RWPE1 (cell line): ENCODE data around the gene TLK1.

Experiments used
- CTCF ChIA-PET: fragments of 350-600 bp; sonication (Branson Sonifier 250); formaldehyde crosslinking; extraction: SDS; loops from one replicate; lab custom pipeline; 2021; lab: Yijun Ruan, JAX
- POLR2A ChIA-PET: fragments of 400-600 bp; formaldehyde crosslinking; extraction: SDS; loops from one replicate; lab custom pipeline; 2020; ENCODE audit warnings: antibody characterized with exemption; ENCODE audit not compliant: low non-redundant PET; lab: Yijun Ruan, JAX
- DNase-seq: peaks from one replicate; pipeline ENCODE4 v3.0.0; 2012; ENCODE audit warnings: low spot score
- H3K27ac ChIP-seq: fragments of 450-650 bp; 2 replicates; pipeline ENCODE4 v1.5.1; 2017
- CTCF ChIP-seq: fragments of 450-650 bp; conservative IDR thresholded peaks from 2 replicates; pipeline ENCODE4 v1.5.1; 2017; ENCODE audit warnings: low read depth, mild to moderate bottlenecking

TLK1 gene

GRCh38 chr2:171069286-171069956, 91.3 kb downstream of the TLK1 start:
- no peak for DNase-seq
- no peak for TF ChIP-seq CTCF
- H3K27ac ChIP-seq, result no peak overlapping the region
- ChIA-PET CTCF (no interaction called here), POLR2A (no interaction called here)

DNA sequence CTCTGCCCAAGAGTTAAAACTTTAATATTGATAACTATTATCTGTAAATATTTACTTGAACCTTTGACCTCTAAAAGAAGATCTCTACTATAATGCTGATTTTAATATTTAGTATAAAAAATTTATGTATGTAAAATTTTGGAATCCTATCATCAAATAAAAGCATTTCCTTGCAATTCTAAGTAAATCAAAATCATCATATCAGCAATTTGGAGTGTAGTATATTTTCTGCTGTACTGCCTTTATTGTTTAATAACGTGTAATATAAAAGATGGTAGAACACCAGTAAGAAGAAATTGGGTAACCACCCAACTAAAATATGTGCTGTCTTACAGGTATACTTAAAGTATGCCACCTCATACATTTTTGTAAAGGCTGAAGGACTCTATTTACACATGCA, 94.6 kb downstream of the TLK1 start:
- ChIA-PET CTCF (interaction anchor here (0.6 kb wide), 1 partner anchor 9 kb away, joined by 6 read pairs; no protein-coding TSS in a partner anchor), POLR2A (no interaction called here)
- no peak for DNase-seq
- H3K27ac ChIP-seq, result no peak overlapping the region
- TF ChIP-seq CTCF, result no peak

DNA sequence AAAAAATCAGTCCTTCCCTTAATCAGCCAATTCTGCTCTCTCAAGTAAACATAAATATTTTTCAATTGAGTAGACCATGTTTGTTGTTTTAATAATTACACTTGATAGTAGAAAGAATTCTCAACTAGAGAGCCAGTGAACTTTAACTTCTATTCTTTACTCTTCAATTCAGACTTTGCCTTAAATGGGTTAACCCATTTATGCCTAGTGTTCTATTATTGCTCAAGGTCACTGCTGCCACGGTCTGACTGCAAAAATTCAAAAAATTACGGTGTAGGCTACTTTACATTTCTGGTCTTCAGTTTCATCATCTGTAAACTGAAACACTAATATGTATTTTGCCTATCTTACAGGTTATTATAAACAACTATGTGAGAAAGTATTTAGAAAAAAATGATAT, 103.1 kb downstream of the TLK1 start:
- TF ChIP-seq CTCF, result no peak
- CTCF ChIA-PET, result no interaction called here

DNA sequence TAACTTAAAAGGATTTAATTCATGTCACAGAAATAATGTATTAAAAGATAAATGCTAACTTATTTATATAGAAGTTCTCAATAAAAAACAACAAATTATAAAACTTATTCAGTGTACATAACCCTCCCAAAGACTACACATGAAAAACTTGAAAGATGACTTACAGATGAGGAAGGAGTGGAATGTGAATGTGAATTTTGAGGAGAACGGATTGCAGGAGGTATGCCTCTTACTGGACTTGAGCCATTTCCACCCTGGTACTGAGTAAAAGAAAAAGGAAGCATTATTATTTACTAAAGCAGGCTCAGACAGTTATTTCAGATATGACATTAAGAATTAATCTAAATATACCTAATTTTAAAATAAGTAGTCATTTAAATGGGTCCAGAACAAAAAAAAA, 104.4 kb downstream of the TLK1 start:
- TF ChIP-seq CTCF, result no peak
- no peak for DNase-seq
- H3K27ac ChIP-seq, result no peak overlapping the region
- CTCF ChIA-PET, result no interaction called here
- POLR2A ChIA-PET, result no interaction called here

More for the DNA sequence above, 103.1 kb downstream of the TLK1 start:
- POLR2A ChIA-PET, result no interaction called here
- DNase-seq, result no peak
- H3K27ac ChIP-seq, result no peak overlapping the region

- no peak for DNase-seq
- POLR2A ChIA-PET, result no interaction called here
- CTCF ChIA-PET, result interaction anchor here (0.5 to 0.7 kb wide), 3 partner anchors 21 to 1945 kb away, joined by 3 to 5 read pairs (median 4); no protein-coding TSS in a partner anchor
- H3K27ac ChIP-seq, result no peak overlapping the region
- no peak for TF ChIP-seq CTCF
Measured at GRCh38 chr2:171049691-171050090, 111.0 kb downstream of the TLK1 start.

- ChIA-PET POLR2A (no interaction called here), CTCF (no interaction called here)
- no peak overlapping the region for H3K27ac ChIP-seq
- no peak for TF ChIP-seq CTCF
- no peak for DNase-seq
Measured at GRCh38 chr2:171046048-171046560, 114.6 kb downstream of the TLK1 start.
